Tibial artery (tissue), 4 donors: Measurements from ENCODE around the gene HDAC11.

Experiments
- DNase-seq, 2 donors: peaks; one replicate each; pipeline ENCODE4 v3.0.0-alpha.2; 2019
- H3K27ac ChIP-seq, 2 donors: fragments of 200-600 bp; sonication (generic) in 1 of 2; 1 replicate in 1 of 2; 2 replicates in 1 of 2; pipeline ENCODE4 v1.5.1; 2018 to 2019; ENCODE audit warnings: mild to moderate bottlenecking in 1 of 2
- H3K27me3 ChIP-seq, 2 donors: fragments of 200-600 bp; sonication (generic) in 1 of 2; one replicate each; pipeline versions ENCODE4 v1.5.1 to v1.6.0; 2016 to 2019
- H3K36me3 ChIP-seq, 3 donors: fragments of 200-600 bp; sonication (generic) in 2 of 3; one replicate each; pipeline ENCODE4 v1.5.1; 2016 to 2019; ENCODE audit warnings: mild to moderate bottlenecking in 2 of 3
- H3K4me1 ChIP-seq, 4 donors: fragments of 200-600 bp; sonication (generic) in 2 of 4; 1 replicate in 3 of 4; 2 replicates in 1 of 4; pipeline ENCODE4 v1.5.1; 2016 to 2019
- H3K4me3 ChIP-seq, 2 donors: fragments of 200-600 bp; sonication (generic) in 1 of 2; 1 replicate in 1 of 2; 2 replicates in 1 of 2; pipeline ENCODE4 v1.5.1; 2018 to 2019; ENCODE audit warnings: mild to moderate bottlenecking in 2 of 2
- H3K9me3 ChIP-seq, 3 donors: fragments of 200-600 bp; sonication (generic) in 1 of 3; one replicate each; pipeline ENCODE4 v1.5.1; 2016 to 2019
- CTCF ChIP-seq, 2 experiments: fragments of 200-600 bp in 1 of 2; fragments of 450-650 bp in 1 of 2; IDR thresholded peaks; one replicate each; pipeline ENCODE4 v1.5.1; 2017 to 2019; ENCODE audit warnings: antibody characterized with exemption in 2 of 2, mild to moderate bottlenecking in 1 of 2, moderate library complexity in 1 of 2
- intact Hi-C: fragments of 100-400 bp; cut with DNase I; formaldehyde crosslinking; loops from one replicate; pipeline ENCODE4 v1.15.0; 2023; ENCODE audit warnings: low total_unique reads

Gene HDAC11

GRCh38 chr3:13544951-13545651 lies 65.0 kb downstream of the HDAC11 start:
- peaks cover 0 to 27% of the 10 kb centered on the region in 2 donors for H3K27me3 ChIP-seq

GRCh38 chr3:13545952-13546454 lies 65.9 kb downstream of the HDAC11 start:
- Histone ChIP-seq H3K27ac (no peak overlapping the region), H3K4me3 (no peak overlapping the region), H3K4me1 (peaks cover 0 to 46% (median 18%) of the 10 kb centered on the region in 4 donors), H3K9me3 (no peaks in the 10 kb centered on the region), H3K27me3 (peaks cover 0 to 29% of the 10 kb centered on the region in 2 donors), H3K36me3 (no peaks in the 10 kb centered on the region)
- intact Hi-C loops: no loop called here
- DNase-seq: no peak
- no peak for TF ChIP-seq CTCF (IDR thresholded peaks at IDR 0.05)

More at GRCh38 chr3:13544951-13545651, 65.0 kb downstream of the HDAC11 start:
- Histone ChIP-seq H3K9me3 (no peaks in the 10 kb centered on the region), H3K4me3 (no peak overlapping the region), H3K27ac (peak overlapping the region; percentile 26 to 38), H3K4me1 (peaks cover 0 to 41% (median 13%) of the 10 kb centered on the region in 4 donors), H3K36me3 (no peaks in the 10 kb centered on the region)
- TF ChIP-seq CTCF (IDR thresholded peaks at IDR 0.05): no peak
- intact Hi-C loops: no loop called here
- DNase-seq: no peak

GRCh38 chr3:13546667-13547171 lies 66.6 kb downstream of the HDAC11 start:
- intact Hi-C loops: no loop called here
- Histone ChIP-seq H3K4me1 (peaks cover 0 to 46% (median 20%) of the 10 kb centered on the region in 4 donors), H3K9me3 (no peaks in the 10 kb centered on the region), H3K27me3 (peaks cover 0 to 32% of the 10 kb centered on the region in 2 donors), H3K36me3 (no peaks in the 10 kb centered on the region), H3K4me3 (no peak overlapping the region), H3K27ac (peak overlapping the region; percentile 12 to 37)
- DNase-seq: peak in 1 of 2 donors; percentile 64
- TF ChIP-seq CTCF (IDR thresholded peaks at IDR 0.05): no peak

- TF ChIP-seq CTCF (IDR thresholded peaks at IDR 0.05): no peak
- H3K36me3 ChIP-seq: no peaks in the 10 kb centered on the region
- no peak overlapping the region for H3K4me3 ChIP-seq
- peaks cover 0 to 32% of the 10 kb centered on the region in 2 donors for H3K27me3 ChIP-seq
- H3K27ac ChIP-seq: peak overlapping the region in 1 of 2 donors; percentile 49
- intact Hi-C loops: no loop called here
- DNase-seq: no peak
- peaks cover 0 to 47% (median 20%) of the 10 kb centered on the region in 4 donors for H3K4me1 ChIP-seq
- no peaks in the 10 kb centered on the region for H3K9me3 ChIP-seq
Observed at GRCh38 chr3:13547591-13548371, 67.7 kb downstream of the HDAC11 start.

GRCh38 chr3:13548696-13549622 lies 68.9 kb downstream of the HDAC11 start, which contains the start of gene FBLN2:
TSS of gene FBLN2 (plus strand) at chr3:13549125. CDS start at chr3:13570356, 21,231 bp downstream.
- peak within 1 kb of the TSS; percentile 46 to 56 for H3K4me3 ChIP-seq
- H3K36me3 ChIP-seq: no peaks in the 10 kb centered on the region
- H3K9me3 ChIP-seq: no peaks in the 10 kb centered on the region
- peaks cover 0 to 32% of the 10 kb centered on the region in 2 donors for H3K27me3 ChIP-seq
- no peak for DNase-seq
- no peak for TF ChIP-seq CTCF (IDR thresholded peaks at IDR 0.05)
- peaks cover 0 to 43% (median 21%) of the 10 kb centered on the region in 4 donors for H3K4me1 ChIP-seq
- H3K27ac ChIP-seq: peak within 1 kb of the TSS; percentile 59 to 66
- intact Hi-C loops: no loop called here
